Body of pancreas (tissue), 4 donors: Measurements from ENCODE around the gene EN1. TPM values are rescaled to one million over a fixed set of nuclear protein-coding genes. Genes with fewer than 3 reads are reported as not detected.

Source experiments
- ATAC-seq: fragments of 150-250 bp; one replicate; pipeline ENCODE4 v1.9.1; 2016
- DNase-seq, 4 donors: peaks; one replicate each; pipeline ENCODE4 v3.0.0-alpha.2; 2019
- H3K27ac ChIP-seq, 4 donors: fragments of 200-600 bp; sonication (generic); 1 replicate in 3 of 4; 2 replicates in 1 of 4; pipeline versions ENCODE4 v1.5.1 to v1.6.1; 2016 to 2019; ENCODE audit warnings: mild to moderate bottlenecking in 1 of 4, mixed read lengths in 1 of 4, moderate library complexity in 1 of 4
- H3K27me3 ChIP-seq, 2 donors: fragments of 200-600 bp; sonication (generic); one replicate each; pipeline ENCODE4 v1.6.0; 2016; ENCODE audit warnings: mild to moderate bottlenecking in 1 of 2
- H3K36me3 ChIP-seq, 2 donors: fragments of 200-600 bp; sonication (generic); replicated peaks in 1 of 2; 2 replicates each; pipeline ENCODE4 v1.5.1; 2016; ENCODE audit warnings: low read depth in 2 of 2; ENCODE audit not compliant: insufficient read depth in 1 of 2
- H3K4me1 ChIP-seq: fragments of 200-600 bp; sonication (generic); one replicate; pipeline ENCODE4 v1.6.0; 2016
- H3K4me3 ChIP-seq, 2 donors: fragments of 200-600 bp; sonication (generic); 1 replicate in 1 of 2; 2 replicates in 1 of 2; pipeline ENCODE4 v1.5.1; 2016 to 2019
- H3K9me3 ChIP-seq, 3 donors: fragments of 200-600 bp; sonication (generic); 1 replicate in 2 of 3; 2 replicates in 1 of 3; pipeline ENCODE4 v1.5.1; 2016
- CTCF ChIP-seq, 7 experiments: fragments of 450-650 bp in 4 of 7; fragments of 200-600 bp in 3 of 7; sonication (generic) in 3 of 7; IDR thresholded peaks; one replicate each; pipeline ENCODE4 v1.5.1; 2016 to 2019; ENCODE audit warnings: antibody characterized with exemption in 7 of 7
- POLR2A ChIP-seq, 3 donors: fragments of 450-650 bp; IDR thresholded peaks; one replicate each; pipeline ENCODE4 v1.6.1; 2016; ENCODE audit warnings: antibody characterized with exemption in 3 of 3, mild to moderate bottlenecking in 2 of 3
- WGBS, 2 donors: methylation state at CpG; one replicate each; pipeline ENCODE4 v1.1.5; 2017; 5-methylcytosine and 5-hydroxymethylcytosine counted together
- intact Hi-C: fragments of 100-400 bp; cut with DNase I; formaldehyde crosslinking; loops from one replicate; pipeline ENCODE4 v1.15.1; 2023
- total RNA-seq, 2 donors: library from RNA; depleted of rRNA; stranded (reverse); fragments of >200 nt; gene quantifications; one replicate each; pipeline ENCODE4 v1.1.0, GENCODE V29; 2016

Gene EN1
- total RNA-seq, 2 donors from 2014 or later: not detected

GRCh38 chr2:118853651-118854291, 6.3 kb upstream of the EN1 start:
- ATAC-seq: no peak
- intact Hi-C loops: loop anchor here (5.0 to 10.0 kb wide), 2 partner anchors 629 to 821 kb away; no protein-coding TSS in a partner anchor
- H3K4me1 ChIP-seq: peaks cover 47% of the 10 kb centered on the region
- H3K4me3 ChIP-seq: no peak overlapping the region
- 9 to 13% methylated on average over 36 to 42 of the region's 42 CpGs for WGBS, 2 donors
- H3K36me3 ChIP-seq: no peaks in the 10 kb centered on the region
- no peak overlapping the region for H3K27ac ChIP-seq
- no peak for DNase-seq
- H3K9me3 ChIP-seq: no peaks in the 10 kb centered on the region
- TF ChIP-seq POLR2A (IDR thresholded peaks at IDR 0.05) (no peak), CTCF (IDR thresholded peaks at IDR 0.05) (no peak)
- peaks cover 4 to 70% of the 10 kb centered on the region in 2 donors for H3K27me3 ChIP-seq

- no peak for ATAC-seq
- H3K36me3 ChIP-seq: no peaks in the 10 kb centered on the region
- 4 to 11% methylated on average over 24 to 25 of the region's 25 CpGs for WGBS, 2 donors
- no peaks in the 10 kb centered on the region for H3K9me3 ChIP-seq
- H3K27ac ChIP-seq: no peak overlapping the region
- H3K4me1 ChIP-seq: peaks cover 49% of the 10 kb centered on the region
- no peak for DNase-seq
- intact Hi-C loops: loop anchor here (5.0 to 10.0 kb wide), 2 partner anchors 628 to 821 kb away; no protein-coding TSS in a partner anchor
- H3K27me3 ChIP-seq: peaks cover 4 to 70% of the 10 kb centered on the region in 2 donors
- no peak for TF ChIP-seq POLR2A (IDR thresholded peaks at IDR 0.05)
- no peak for TF ChIP-seq CTCF (IDR thresholded peaks at IDR 0.05)
- H3K4me3 ChIP-seq: no peak overlapping the region
Observed at GRCh38 chr2:118853129-118853640, 5.7 kb upstream of the EN1 start.

- no peak for TF ChIP-seq POLR2A (IDR thresholded peaks at IDR 0.05)
- TF ChIP-seq CTCF (IDR thresholded peaks at IDR 0.05): no peak
- Histone ChIP-seq H3K9me3 (no peaks in the 10 kb centered on the region), H3K27me3 (peaks cover 4 to 70% of the 10 kb centered on the region in 2 donors), H3K4me1 (peaks cover 49% of the 10 kb centered on the region), H3K27ac (no peak overlapping the region), H3K4me3 (no peak overlapping the region), H3K36me3 (no peaks in the 10 kb centered on the region)
- DNase-seq (no peak), ATAC-seq (no peak)
- intact Hi-C loops: loop anchor here (5.0 to 10.0 kb wide), 2 partner anchors 628 to 820 kb away; no protein-coding TSS in a partner anchor
- WGBS, 2 donors: 3% methylated on average over 28 to 31 of the region's 31 CpGs
Observed at GRCh38 chr2:118852605-118853128, 5.2 kb upstream of the EN1 start.

GRCh38 chr2:118851650-118852049, 4.2 kb upstream of the EN1 start:
- DNase-seq (no peak), ATAC-seq (no peak)
- intact Hi-C loops: loop anchor here (5.0 to 10.0 kb wide), 2 partner anchors 627 to 819 kb away; no protein-coding TSS in a partner anchor
- Histone ChIP-seq H3K27me3 (peaks cover 0 to 63% of the 10 kb centered on the region in 2 donors), H3K27ac (no peak overlapping the region), H3K4me3 (no peak overlapping the region), H3K4me1 (peaks cover 46% of the 10 kb centered on the region), H3K36me3 (no peaks in the 10 kb centered on the region), H3K9me3 (no peaks in the 10 kb centered on the region)
- TF ChIP-seq CTCF (IDR thresholded peaks at IDR 0.05) (no peak), POLR2A (IDR thresholded peaks at IDR 0.05) (no peak)
- 12 to 14% methylated on average over 16 to 17 of the region's 17 CpGs for WGBS, 2 donors
